HCT116 (cell line): Measurements from ENCODE around the gene ZNF521. TPM values are rescaled to one million over a fixed set of nuclear protein-coding genes. Genes with fewer than 3 reads are reported as not detected.

Experiments
- ATAC-seq: fragments of 200-7000 bp; cut with Tn5 transposase; 2 replicates; pipeline ENCODE4 v1.9.1; 2020; ENCODE audit warnings: mild to moderate bottlenecking, moderate library complexity
- BruUV-seq: library from RNA; stranded (reverse); fragments of 400-500 nt; replicated peaks from 2 replicates; lab custom pipeline; 2021; lab: Mats Ljungman, UMichigan
- CTCF ChIA-PET: fragments of 300-600 bp; sonication (Branson Sonifier 250); formaldehyde crosslinking; loops from one replicate; lab custom pipeline; 2021; ENCODE audit warnings: antibody characterized with exemption; lab: Charles Lee
- POLR2A ChIA-PET: fragments of 300-600, 350-600 bp; sonication (Branson Sonifier 250); formaldehyde crosslinking; loops from one replicate; lab custom pipeline; 2021; ENCODE audit warnings: antibody characterized with exemption; lab: Charles Lee
- RAD21 ChIA-PET, 2 experiments: fragments of 300-600 bp; sonication (Branson Sonifier 250); formaldehyde crosslinking; loops; one replicate each; lab custom pipeline; 2023; ENCODE audit warnings: low total read pairs in 2 of 2; ENCODE audit not compliant: uncharacterized antibody in 2 of 2, unreplicated experiment in 2 of 2, low non-redundant PET in 1 of 2; lab: Charles Lee
- DNase-seq: peaks from one replicate; pipeline ENCODE4 v3.0.0-alpha.2; 2010; ENCODE audit warnings: low read depth, low spot score
- H2AFZ ChIP-seq: fragments of 200-600 bp; shearing (Covaris generic), sonication (generic); 2 replicates; pipeline ENCODE4 v1.6.1; 2017; ENCODE audit warnings: low read depth, mixed run types, mixed read lengths, antibody characterized with exemption, low read length; ENCODE audit not compliant: poor library complexity, severe bottlenecking
- H3K27ac ChIP-seq: 2 replicates; pipeline ENCODE4 v1.5.1; 2012; ENCODE audit warnings: low read depth, low read length
- H3K27me3 ChIP-seq: fragments of 200-600 bp; sonication (generic); 2 replicates; pipeline ENCODE4 v1.6.1; 2016; ENCODE audit warnings: mixed run types, low read length, mixed read lengths; ENCODE audit not compliant: insufficient read depth
- H3K36me3 ChIP-seq, 2 experiments: fragments of 200-500 bp in 1 of 2; fragments of 200-600 bp in 1 of 2; sonication (Bioruptor generic) in 1 of 2; sonication (generic) in 1 of 2; 2 replicates each; pipeline versions ENCODE4 v1.5.1 to v1.6.1; 2014 to 2016; ENCODE audit warnings: low read length in 2 of 2, inconsistent platforms in 1 of 2, mixed read lengths in 1 of 2, mixed run types in 1 of 2; ENCODE audit not compliant: insufficient read depth in 2 of 2, control insufficient read depth in 1 of 2
- H3K4me1 ChIP-seq, 2 experiments: fragments of 200-600 bp in 1 of 2; sonication (generic) in 1 of 2; 2 replicates each; pipeline versions ENCODE4 v1.5.1 to v1.6.1; 2012 to 2017; ENCODE audit warnings: low read length in 2 of 2, inconsistent platforms in 1 of 2, mild to moderate bottlenecking in 1 of 2, mixed read lengths in 1 of 2, mixed run types in 1 of 2, moderate library complexity in 1 of 2; ENCODE audit not compliant: insufficient read depth in 2 of 2, control insufficient read depth in 1 of 2
- H3K4me2 ChIP-seq: fragments of 200-600 bp; sonication (generic); 2 replicates; pipeline ENCODE4 v1.6.1; 2017; ENCODE audit warnings: mixed run types, low read length, mixed read lengths
- H3K4me3 ChIP-seq, 2 experiments: fragments of 200-600 bp in 1 of 2; sonication (generic) in 1 of 2; replicated peaks in 1 of 2; 2 replicates each; pipeline ENCODE4 v1.5.1; 2011 to 2016; ENCODE audit warnings: low read length in 2 of 2, control low read depth in 1 of 2, low read depth in 1 of 2, mild to moderate bottlenecking in 1 of 2, mixed read lengths in 1 of 2, mixed run types in 1 of 2
- H3K79me2 ChIP-seq: fragments of 200-600 bp; sonication (generic); 2 replicates; pipeline ENCODE4 v1.6.1; 2017; ENCODE audit warnings: mild to moderate bottlenecking, mixed run types, low read length, moderate library complexity, mixed read lengths; ENCODE audit not compliant: insufficient read depth
- H3K9ac ChIP-seq: fragments of 200-600 bp; sonication (generic); 2 replicates; pipeline ENCODE4 v1.6.1; 2016; ENCODE audit warnings: low read length, mixed read lengths
- H3K9me2 ChIP-seq: fragments of 200-600 bp; sonication (generic), shearing (Covaris generic); 2 replicates; pipeline ENCODE4 v1.6.1; 2017; ENCODE audit warnings: mixed run types, mild to moderate bottlenecking, moderate library complexity; ENCODE audit not compliant: insufficient read depth
- H3K9me3 ChIP-seq, 2 experiments: fragments of 200-500 bp in 1 of 2; fragments of 200-600 bp in 1 of 2; sonication (Bioruptor generic) in 1 of 2; sonication (generic) in 1 of 2; 2 replicates each; pipeline ENCODE4 v1.6.1; 2014 to 2017; ENCODE audit warnings: low read length in 2 of 2, mixed read lengths in 2 of 2, inconsistent platforms in 1 of 2, low read depth in 1 of 2, mild to moderate bottlenecking in 1 of 2, mixed run types in 1 of 2, moderate library complexity in 1 of 2; ENCODE audit not compliant: control insufficient read depth in 1 of 2, insufficient read depth in 1 of 2
- H4K20me1 ChIP-seq: fragments of 200-600 bp; sonication (generic), shearing (Covaris generic); 2 replicates; pipeline ENCODE4 v1.6.1; 2017; ENCODE audit warnings: mixed run types, mild to moderate bottlenecking, moderate library complexity; ENCODE audit not compliant: insufficient read depth
- EGR1 ChIP-seq: IDR thresholded peaks from 2 replicates; pipeline ENCODE4 v1.6.1; 2012; ENCODE audit warnings: low read depth
- POLR2A ChIP-seq: IDR thresholded peaks from 2 replicates; pipeline ENCODE4 v1.7.0; 2011; ENCODE audit warnings: borderline replicate concordance; ENCODE audit not compliant: insufficient read depth, insufficient read length; ENCODE audit errors: extremely low read depth
- RAD21 ChIP-seq: IDR thresholded peaks from 2 replicates; pipeline ENCODE4 v1.6.1; 2012; ENCODE audit warnings: low read depth, mild to moderate bottlenecking
- SP1 ChIP-seq: IDR thresholded peaks from 2 replicates; pipeline ENCODE4 v1.6.1; 2012; ENCODE audit warnings: low read depth
- YY1 ChIP-seq: IDR thresholded peaks from 2 replicates; pipeline ENCODE4 v1.6.1; 2011; ENCODE audit warnings: low read length, low read depth, moderate library complexity, mild to moderate bottlenecking; ENCODE audit not compliant: insufficient replicate concordance; ENCODE audit errors: extremely low read depth
- intact Hi-C: fragments of 100-400 bp; cut with micrococcal nuclease; formaldehyde crosslinking; loops from 2 replicates; pipeline ENCODE4 v1.10.0; 2022
- total RNA-seq: library from RNA; stranded (reverse); gene quantifications from one replicate; pipeline ENCODE4 v1.2.1, GENCODE V29; 2021; ENCODE audit not compliant: unreplicated experiment

ZNF521 gene
- total RNA-seq, 1 experiment from 2014 or later: 0.10 TPM

DNA sequence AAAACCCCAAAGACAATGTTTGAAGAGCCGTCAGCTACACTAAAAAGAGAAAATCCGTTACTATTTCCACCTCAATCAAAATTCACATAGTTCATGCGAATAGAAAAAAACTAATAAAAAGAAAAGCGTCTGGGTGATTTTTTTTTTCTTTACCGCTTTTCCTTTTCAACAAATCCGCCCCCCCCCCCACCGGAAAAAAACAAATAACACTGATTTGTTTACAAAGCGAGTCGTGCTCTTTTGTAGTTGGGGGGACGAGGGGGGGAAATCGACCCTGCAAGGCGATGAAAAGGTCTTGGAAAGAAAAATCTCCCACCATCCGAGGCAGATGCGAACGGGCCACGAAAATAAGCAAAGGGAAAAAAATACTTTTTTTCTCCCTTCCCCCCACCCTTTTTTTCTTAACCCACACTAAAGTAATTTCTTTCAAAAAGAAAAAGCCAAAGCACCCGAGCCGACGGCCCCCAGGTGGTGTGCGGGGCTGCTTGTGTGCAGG is 638 bp downstream of the ZNF521 start:
- Histone ChIP-seq H3K79me2 (no peaks in the 10 kb centered on the region), H3K4me1 (peaks cover 0 to 8% of the 10 kb centered on the region in 2 experiments; a peak in 1 of 4 replicates), H3K9me2 (no peaks in the 10 kb centered on the region), H3K27me3 (peaks cover 30% of the 10 kb centered on the region), H3K9ac (no peak overlapping the region), H3K27ac (no peak overlapping the region), H3K4me3 (peak overlapping the region; percentile 23 to 59), H2AFZ (peak overlapping the region; percentile 68), H3K9me3 (no peaks in the 10 kb centered on the region), H4K20me1 (no peaks in the 10 kb centered on the region), H3K36me3 (no peaks in the 10 kb centered on the region), H3K4me2 (peak overlapping the region; percentile 93)
- ATAC-seq (no peak), DNase-seq (no peak)
- ChIA-PET POLR2A (no interaction called here), RAD21 (no interaction called here), CTCF (no interaction called here)
- no peak for TF ChIP-seq RAD21
- TF ChIP-seq SP1: no peak
- no peak for TF ChIP-seq EGR1
- no peak for TF ChIP-seq YY1
- intact Hi-C loops: loop anchor here (5.0 kb wide), 1 partner anchor 151 kb away; no protein-coding TSS in a partner anchor
- no TSS peak for BruUV-seq

DNA sequence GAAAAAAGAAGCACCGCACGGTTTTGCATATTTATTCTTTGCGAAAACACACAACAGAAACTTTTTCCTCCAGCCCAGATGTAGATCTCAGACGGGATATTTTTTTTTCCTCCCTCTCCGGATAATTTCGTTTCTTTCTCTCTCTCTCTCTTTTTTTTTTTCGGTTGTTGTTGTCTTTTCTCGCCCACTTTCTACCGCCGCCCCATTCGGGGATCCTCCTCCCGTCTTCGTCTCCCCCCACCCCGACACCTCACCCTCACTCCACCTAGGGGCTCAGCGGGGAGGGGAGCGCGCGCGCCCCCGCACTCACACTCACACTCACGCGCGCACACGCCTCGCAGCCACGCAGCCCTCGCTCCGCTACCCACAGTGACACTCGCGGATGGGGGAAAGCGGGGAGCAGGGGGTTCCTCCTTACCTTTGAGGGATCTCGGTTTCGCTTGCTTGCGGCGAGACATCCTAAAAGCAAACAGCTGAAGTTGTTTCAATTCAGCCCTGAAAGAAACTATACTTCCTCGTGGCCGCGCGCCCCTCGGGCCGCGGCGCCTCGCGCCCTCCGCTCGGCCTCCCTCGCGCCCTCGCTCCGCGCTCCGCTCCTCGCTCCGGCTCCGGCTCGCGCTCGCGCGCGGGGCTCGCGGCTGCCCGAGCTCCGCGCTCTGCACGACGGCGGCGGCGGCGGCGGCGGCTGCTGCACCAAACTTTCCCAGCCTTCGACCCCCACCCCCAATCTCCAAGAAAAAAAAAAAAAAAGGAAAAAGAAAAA is 1.3 kb downstream of the ZNF521 start:
- intact Hi-C loops: loop anchor here (5.0 kb wide), 1 partner anchor 152 kb away; no protein-coding TSS in a partner anchor
- ChIA-PET CTCF (no interaction called here), RAD21 (no interaction called here), POLR2A (no interaction called here)
- ATAC-seq (no peak), DNase-seq (no peak)
- no peaks in the 10 kb centered on the region for H3K9me3 ChIP-seq
- H3K79me2 ChIP-seq: no peaks in the 10 kb centered on the region
- peaks cover 32% of the 10 kb centered on the region for H3K27me3 ChIP-seq
- H4K20me1 ChIP-seq: no peaks in the 10 kb centered on the region
- H3K27ac ChIP-seq: no peak overlapping the region
- no peak overlapping the region for H3K9ac ChIP-seq
- H2AFZ ChIP-seq: no peak overlapping the region
- H3K4me2 ChIP-seq: no peak overlapping the region
- peaks cover 0 to 8% of the 10 kb centered on the region in 2 experiments; a peak in 1 of 4 replicates for H3K4me1 ChIP-seq
- BruUV-seq: no TSS peak
- no peaks in the 10 kb centered on the region for H3K36me3 ChIP-seq
- no peaks in the 10 kb centered on the region for H3K9me2 ChIP-seq
- no peak overlapping the region for H3K4me3 ChIP-seq
- TF ChIP-seq RAD21 (no peak), POLR2A (no peak), YY1 (no peak)
